Esophagus mucosa (tissue), 1 donor: ENCODE data around the gene IFFO2. TPM values are rescaled to one million over a fixed set of nuclear protein-coding genes. Genes with fewer than 3 reads are reported as not detected.

Source experiments
- ATAC-seq: fragments of 200-7000 bp; cut with Tn5 transposase; one replicate; pipeline ENCODE4 v1.9.1; 2020
- total RNA-seq: library from RNA; stranded (reverse); gene quantifications from one replicate; pipeline ENCODE4 v1.2.4, GENCODE V29; 2023
- donor health status: DM: yes; HTN: yes; CAD: no.

Gene IFFO2
- total RNA-seq, 1 donor from 2014 or later = 70.2 TPM

GRCh38 chr1:18919197-18919905 lies 37.1 kb downstream of the IFFO2 start:
- no peak for ATAC-seq

DNA sequence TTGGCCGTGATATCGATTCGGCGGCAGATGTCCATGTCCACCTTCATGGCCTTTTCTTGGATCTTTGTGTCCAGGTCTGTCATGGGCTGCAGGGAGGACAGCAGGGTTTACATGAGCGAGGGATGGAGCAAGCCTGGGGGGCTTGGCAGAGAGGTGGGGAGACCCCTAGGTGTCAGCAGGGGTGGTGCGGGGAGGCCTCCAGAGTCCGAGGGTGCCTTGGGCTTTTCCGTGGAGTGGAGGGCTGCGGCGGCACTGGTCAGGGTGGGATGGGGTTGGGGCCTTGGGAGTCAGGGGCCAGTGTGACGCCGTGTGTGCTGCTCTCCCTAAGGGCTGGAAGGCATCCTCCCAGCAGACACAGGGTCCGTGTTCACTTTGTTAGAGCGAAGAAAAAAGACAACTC lies 38.1 kb downstream of the IFFO2 start:
- ATAC-seq = no peak

DNA sequence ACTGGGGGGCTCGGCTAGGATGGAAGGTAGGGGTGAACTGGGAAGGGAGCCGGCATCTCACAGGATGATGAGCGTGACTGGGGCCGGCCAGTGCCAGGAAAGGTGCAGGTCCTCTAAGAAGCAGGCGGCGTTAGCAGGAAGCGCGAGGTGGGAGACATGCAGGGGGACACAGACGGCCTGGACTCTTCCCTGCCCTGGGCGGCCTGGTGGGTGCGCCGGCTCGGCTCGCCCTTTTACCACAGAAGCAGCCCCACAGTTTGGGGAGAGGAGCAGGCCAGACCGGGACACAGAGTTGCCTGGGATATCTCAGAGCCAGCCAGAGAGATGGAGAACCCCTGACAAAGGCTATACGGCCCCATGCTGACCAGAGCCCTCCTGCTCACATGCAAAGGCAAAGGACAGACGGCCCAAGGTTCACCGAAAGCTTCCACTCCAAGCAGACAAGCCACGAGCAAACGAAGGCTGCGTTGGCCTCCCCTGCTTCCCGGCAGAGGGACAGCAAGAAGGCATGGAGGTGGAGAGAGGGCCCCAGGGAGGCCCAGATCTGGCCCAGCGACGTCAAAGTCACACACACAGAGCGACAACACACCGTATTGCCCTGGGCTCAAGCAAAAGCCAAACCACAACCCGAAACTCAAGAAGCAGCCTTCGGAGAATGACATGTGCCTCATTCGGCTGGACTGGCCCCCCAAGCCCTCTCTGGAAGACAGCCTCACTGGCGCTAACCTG lies 39.2 kb downstream of the IFFO2 start:
- no peak for ATAC-seq

DNA sequence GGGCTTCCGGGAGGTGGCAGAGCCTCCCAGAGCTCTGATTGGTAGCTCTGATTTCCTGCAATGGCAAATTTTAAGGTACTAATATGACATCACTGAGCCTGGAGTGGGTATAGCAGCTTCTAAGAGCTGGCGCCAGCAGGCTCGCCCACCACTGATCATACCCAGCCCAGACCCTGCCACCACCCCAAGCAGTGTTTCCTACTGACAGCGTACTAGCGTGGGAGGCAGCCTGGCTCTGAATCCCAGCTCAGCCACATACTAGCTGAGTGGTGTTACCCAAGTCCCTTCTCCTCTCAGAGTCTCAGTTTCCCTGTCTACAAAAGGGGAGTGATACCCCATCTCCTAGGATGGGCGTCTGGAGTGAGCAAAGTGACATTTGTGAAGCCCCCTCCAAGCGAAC lies 41.1 kb downstream of the IFFO2 start:
- ATAC-seq = no peak

DNA sequence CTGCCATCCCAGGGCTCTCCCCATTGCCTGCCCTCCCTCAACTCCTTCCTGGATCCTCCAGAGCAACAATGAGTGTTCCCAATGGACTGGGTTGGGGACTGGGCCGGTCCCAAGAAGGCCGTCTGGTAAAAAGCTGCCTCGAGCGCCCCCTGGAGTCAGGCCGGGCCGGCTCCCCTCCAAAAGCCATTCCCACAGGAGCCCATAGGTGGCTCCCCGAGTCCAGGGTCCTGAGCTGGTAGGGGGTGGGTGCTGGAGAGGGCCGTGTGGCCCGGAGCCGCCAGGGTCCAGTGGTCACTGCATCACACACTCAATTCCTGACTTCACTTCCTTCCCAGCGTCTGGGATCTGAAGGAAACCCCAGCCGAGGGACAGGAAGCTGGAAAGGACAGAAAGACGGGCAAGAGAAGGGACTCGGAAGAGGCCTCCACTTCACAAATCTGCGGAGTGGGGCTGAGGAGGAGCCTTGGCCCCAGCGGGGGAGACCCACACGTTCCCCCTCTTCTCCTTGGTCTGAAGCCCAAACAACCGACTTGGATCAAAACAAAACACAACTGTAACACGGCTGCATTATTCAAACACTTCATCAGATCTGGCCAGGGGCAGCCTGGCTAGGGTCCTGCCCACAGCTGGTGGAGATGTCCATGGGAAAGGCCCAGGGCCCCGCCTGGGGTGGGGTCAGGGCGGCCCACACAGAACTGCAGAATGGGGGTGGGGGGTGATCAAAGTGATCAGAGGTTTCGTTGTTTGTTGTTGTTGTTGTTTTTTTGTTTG lies 43.2 kb downstream of the IFFO2 start:
- peak; percentile 72 for ATAC-seq

GRCh38 chr1:18912550-18912949 lies 43.9 kb downstream of the IFFO2 start:
- no peak for ATAC-seq

DNA sequence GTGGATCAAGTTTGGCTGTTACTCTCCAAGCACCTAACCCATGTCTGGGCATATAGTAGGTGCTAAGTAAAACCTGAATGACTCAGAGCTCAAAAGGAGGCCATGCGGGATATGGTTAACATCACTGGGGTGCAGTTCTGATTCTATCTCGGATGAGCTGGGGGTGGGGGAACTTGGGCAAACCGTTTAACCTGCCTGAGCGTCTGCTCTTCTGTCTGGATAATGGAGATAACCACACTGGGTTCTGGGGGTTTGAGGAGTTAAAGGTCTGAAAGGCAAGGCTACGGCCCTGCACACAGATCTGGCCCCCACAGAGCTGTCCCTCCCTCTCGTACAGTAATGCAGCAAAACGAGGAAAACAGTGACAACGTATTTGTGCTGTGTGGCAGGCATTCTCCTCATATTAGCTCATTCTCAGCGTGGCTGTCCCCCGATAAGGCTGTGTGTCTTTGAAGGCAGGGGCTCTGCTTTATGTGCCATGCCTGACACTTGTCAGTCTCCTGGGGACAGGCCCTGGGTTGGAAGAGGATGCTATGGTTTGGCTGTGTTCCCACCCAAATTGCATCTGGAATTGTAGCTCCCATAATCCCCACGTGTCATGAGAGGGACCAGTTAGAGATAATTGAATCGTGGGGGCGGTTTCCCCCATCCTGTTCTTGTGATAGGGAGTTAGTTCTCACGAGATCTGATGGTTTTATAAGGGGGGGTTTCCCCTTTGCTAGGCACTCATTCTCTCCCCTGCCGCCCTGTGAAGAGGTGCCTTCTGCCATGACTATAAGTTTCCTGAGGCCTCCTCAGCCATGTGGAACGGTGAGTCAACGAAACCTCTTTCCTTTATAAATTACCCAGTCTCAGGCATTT lies 47.3 kb downstream of the IFFO2 start:
- no peak for ATAC-seq

DNA sequence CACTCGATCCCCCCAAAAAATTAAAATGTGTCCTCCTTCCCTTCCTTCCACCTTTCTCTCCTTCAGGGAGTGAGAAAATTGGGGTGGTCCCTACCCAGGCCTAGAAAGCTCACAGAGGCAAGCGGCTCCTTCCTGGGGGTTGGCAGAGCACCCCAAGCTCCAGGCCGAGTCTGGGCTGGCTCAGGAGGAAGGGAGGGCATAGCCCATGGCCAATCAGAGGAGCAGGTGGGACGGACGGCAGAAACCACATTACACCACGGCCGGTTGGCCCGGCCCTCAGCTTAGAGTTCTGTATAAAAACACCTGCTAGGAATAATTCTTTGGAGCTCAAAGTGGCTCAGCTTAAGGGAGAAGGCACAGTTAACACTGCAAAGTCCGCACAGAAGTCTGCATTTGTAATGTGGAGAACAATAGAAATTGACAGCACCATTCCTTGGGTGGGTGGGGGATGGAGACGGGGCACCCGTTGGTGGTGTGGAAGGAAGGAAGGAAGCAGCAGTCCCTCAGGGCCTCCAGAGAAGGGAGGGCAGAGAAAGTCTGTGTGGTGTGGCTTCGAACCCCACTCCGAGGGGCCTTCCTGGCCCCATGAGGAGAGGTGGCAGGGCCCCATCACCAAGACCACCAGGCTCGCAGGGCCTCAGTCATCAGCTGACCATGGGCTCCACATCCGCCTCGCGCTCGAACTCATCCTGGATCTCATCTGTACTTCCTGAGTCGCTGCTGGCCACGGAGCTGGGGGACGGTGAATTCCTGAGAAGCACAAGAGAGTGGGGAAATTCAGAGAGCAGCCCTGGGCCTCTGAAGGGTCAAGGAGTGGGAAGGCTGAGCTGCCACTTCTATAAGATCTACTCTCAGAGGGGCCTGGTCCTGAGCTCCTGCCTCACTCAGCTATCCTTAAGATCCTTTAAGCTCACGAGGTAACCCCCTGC lies 48.3 kb downstream of the IFFO2 start:
- peak; percentile 17 for ATAC-seq

GRCh38 chr1:18907021-18907916 lies 49.2 kb downstream of the IFFO2 start:
- ATAC-seq = no peak

DNA sequence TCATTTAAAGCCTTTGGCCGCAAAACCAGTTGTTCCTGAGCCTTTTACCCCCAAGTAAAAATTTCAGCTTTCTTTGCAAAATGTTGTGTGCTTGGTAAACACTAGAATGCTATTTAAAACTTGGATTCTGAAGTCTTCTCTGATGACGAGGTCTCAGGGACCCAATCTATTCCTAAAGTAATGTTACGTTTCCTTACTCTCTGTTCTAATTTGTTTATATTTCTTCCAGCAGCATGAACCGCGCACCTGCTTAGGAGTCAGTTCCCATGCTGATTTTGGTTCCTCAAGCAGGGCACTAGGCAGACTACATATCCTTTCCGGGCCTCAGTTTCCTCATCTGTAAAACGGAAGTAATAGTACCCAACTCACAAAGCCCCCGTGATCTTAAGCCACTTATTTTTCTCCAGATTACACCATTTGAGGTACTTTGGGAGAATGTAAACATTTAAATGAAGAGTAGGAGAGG lies 53.2 kb downstream of the IFFO2 start:
- no peak for ATAC-seq

- peak; percentile 94 for ATAC-seq
These were observed 53.8 kb downstream of the IFFO2 start, which contains the start of gene ALDH4A1 for GRCh38 chr1:18902523-18903290. Gene ALDH4A1, minus strand, starts transcription at chr1:18902555. Its CDS starts 32 bp downstream, at chr1:18902523.

DNA sequence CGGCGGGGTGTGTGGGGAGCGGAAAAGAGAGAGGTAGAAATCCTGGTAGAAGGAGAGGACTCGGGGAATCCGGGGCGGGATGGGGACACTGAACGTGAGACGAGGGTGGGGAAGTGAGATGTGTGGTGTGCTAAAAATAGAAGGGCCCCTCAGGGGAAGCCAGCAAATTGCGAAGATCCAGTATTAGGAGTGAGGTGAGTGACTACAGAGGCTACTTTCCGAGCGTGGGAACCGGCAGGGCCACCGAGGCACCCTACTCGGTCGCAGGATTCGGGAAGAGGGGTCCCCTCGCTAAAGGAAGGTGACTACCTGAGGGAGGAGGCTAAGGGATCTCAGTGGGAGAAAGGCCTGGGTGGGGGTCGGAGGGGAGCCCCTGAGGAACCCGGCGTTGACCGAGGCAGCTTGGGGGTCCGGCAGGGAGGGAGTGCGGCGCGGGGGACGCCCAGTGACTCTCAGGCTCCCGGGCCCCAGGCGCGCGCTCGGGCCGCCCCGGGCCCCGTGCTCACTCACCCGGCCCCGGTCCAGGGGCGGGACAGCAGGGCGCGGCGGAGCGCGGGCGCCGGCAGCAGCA lies 54.4 kb downstream of the IFFO2 start:
- peak; percentile 0 for ATAC-seq

DNA sequence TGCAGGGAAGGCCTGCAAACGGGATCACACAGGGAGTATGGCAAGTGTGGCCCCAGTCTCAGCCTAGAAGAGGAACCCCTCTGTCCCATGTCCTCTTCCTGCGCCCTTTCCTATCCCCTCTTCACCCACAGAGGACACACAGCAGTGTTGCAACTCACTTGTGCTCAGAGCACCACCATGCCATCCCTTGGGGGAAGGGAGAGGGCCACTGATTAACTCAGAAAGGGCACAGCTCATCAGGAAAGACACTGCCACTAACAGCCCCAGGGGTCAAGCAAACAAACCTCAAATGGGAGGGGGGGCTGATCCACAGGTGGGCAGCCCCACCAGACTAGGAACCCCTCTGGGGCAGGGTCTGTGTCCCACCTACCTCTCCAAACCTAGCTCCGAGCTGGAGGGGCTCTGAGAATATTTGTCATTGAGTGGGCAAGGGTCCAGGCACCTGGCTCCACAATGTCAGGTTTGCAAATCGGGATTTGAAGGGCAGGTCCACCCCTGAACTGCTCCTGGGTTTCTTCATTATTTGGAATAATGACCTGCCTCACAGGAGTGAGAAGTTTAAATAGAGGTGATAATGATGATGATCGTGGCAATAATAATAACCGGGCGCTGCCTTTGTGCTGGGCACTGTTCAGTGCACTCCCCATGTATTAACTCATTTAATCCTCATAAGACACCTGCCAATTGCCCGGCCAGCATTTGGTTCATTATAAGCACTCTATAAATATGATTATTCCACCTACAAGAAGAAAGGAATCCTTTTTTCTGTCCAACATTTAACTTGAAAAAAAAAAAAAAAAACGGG lies 55.1 kb downstream of the IFFO2 start:
- no peak for ATAC-seq

DNA sequence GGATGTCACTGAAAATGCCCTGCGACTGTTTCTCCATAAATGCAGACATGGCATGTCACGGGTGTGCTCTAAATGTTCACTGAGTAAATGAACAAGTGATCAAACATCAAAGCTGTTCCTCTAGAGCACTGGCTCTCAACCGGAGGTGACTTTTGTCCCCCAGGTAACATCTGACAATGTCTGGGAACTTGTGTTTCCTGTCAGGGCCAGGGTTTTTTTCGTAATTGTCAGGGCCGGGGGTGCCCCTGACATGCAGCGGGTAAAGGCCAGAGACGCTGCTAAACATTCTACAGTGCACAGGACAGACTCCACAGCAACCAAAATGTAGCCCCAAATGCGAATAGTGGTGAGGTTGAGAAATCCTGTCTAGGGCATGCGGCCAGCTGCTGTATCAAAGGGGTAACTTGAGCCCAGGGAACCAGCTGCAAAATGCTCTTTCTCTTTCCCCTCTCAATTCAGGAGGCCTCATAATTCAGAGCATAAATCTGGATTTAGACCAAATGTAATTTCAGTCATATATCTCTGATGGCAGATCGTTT lies 56.1 kb downstream of the IFFO2 start:
- no peak for ATAC-seq

DNA sequence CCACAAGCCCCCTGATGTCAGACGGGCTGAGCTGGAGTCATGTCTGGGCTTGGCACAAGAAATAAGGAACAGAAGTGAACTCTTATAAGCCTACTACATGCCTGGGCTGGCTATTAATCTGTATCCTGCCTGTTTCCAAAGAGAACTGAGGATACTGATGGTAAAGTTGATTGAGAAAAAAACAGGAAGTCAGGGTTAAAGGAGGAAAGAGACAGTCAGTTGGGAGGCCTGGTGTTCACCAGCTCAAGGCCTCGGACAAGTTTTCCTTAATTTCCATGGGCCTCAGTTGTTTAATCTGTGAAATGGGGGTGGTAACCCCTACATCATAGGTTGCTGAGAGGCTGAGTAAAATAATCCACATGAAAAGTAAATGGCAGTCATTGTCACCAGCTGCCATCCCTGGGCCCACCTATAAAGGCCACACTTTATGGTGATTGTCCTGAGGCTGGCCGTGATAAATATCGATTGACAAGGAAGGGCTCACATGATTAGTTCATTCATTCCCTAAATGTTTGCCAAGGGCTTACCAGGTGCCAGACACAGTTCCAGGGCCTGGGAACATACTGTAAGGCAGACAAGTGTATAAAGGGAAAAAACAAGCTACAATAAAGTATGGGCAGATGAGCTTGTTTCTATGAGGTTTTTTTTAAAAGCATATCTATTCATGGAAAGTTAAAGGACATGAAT lies 57.0 kb downstream of the IFFO2 start:
- peak; percentile 19 for ATAC-seq

DNA sequence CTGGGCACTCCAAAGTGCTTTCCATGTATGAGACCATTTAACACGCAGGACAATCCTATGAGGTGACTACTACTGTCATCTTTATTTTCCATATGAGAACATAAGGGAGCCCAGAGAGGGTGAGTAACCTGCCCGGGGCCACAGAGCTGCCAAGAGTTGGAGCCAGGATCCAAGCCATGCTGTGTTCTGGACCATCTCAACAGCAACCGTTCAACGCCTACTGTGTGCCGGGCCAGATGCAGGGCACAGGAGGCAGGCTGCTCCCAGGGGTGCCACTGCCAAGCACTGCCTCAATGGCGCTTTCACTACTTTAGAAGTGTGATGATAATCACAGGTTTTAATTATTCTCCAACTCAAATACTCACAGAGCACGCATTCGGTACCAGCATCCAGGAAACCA lies 57.9 kb downstream of the IFFO2 start:
- no peak for ATAC-seq

DNA sequence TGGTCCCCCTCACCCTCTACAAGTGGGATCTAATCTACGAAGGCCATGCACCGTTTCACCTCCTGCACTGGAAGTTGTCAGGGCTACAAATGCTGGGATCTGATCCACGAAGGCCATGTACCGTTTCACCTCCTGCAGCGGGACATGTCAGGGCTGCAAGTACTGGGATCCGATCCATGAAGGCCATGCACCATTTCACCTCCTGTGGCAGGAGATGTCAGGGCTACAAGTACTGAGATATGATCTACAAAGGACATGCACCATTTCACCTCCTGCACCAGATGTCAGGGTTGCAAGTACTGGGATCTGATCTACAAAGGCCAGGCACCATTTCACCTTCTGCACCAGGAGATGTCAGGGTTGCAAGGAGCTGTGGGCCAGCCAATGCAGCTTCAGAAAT lies 61.2 kb downstream of the IFFO2 start:
- ATAC-seq = no peak
